Body of pancreas (tissue), 4 donors: Measurements from ENCODE around the gene TMBIM1. TPM values are rescaled to one million over a fixed set of nuclear protein-coding genes. Genes with fewer than 3 reads are reported as not detected.

Experiments
- ATAC-seq: fragments of 150-250 bp; one replicate; pipeline ENCODE4 v1.9.1; 2016
- DNase-seq, 4 donors: peaks; one replicate each; pipeline ENCODE4 v3.0.0-alpha.2; 2019
- H3K27ac ChIP-seq, 4 donors: fragments of 200-600 bp; sonication (generic); 1 replicate in 3 of 4; 2 replicates in 1 of 4; pipeline versions ENCODE4 v1.5.1 to v1.6.1; 2016 to 2019; ENCODE audit warnings: mild to moderate bottlenecking in 1 of 4, mixed read lengths in 1 of 4, moderate library complexity in 1 of 4
- H3K27me3 ChIP-seq, 2 donors: fragments of 200-600 bp; sonication (generic); one replicate each; pipeline ENCODE4 v1.6.0; 2016; ENCODE audit warnings: mild to moderate bottlenecking in 1 of 2
- H3K36me3 ChIP-seq, 2 donors: fragments of 200-600 bp; sonication (generic); replicated peaks in 1 of 2; 2 replicates each; pipeline ENCODE4 v1.5.1; 2016; ENCODE audit warnings: low read depth in 2 of 2; ENCODE audit not compliant: insufficient read depth in 1 of 2
- H3K4me1 ChIP-seq: fragments of 200-600 bp; sonication (generic); one replicate; pipeline ENCODE4 v1.6.0; 2016
- H3K4me3 ChIP-seq, 2 donors: fragments of 200-600 bp; sonication (generic); 1 replicate in 1 of 2; 2 replicates in 1 of 2; pipeline ENCODE4 v1.5.1; 2016 to 2019
- H3K9me3 ChIP-seq, 3 donors: fragments of 200-600 bp; sonication (generic); 1 replicate in 2 of 3; 2 replicates in 1 of 3; pipeline ENCODE4 v1.5.1; 2016
- POLR2A ChIP-seq, 3 donors: fragments of 450-650 bp; IDR thresholded peaks; one replicate each; pipeline ENCODE4 v1.6.1; 2016; ENCODE audit warnings: antibody characterized with exemption in 3 of 3, mild to moderate bottlenecking in 2 of 3
- WGBS, 2 donors: methylation state at CpG; one replicate each; pipeline ENCODE4 v1.1.5; 2017; 5-methylcytosine and 5-hydroxymethylcytosine counted together
- intact Hi-C: fragments of 100-400 bp; cut with DNase I; formaldehyde crosslinking; loops from one replicate; pipeline ENCODE4 v1.15.1; 2023
- total RNA-seq, 2 donors: library from RNA; depleted of rRNA; stranded (reverse); fragments of >200 nt; gene quantifications; one replicate each; pipeline ENCODE4 v1.1.0, GENCODE V29; 2016
- TF ChIP-seq, protein P1 (sequence below), 7 experiments: fragments of 450-650 bp in 4 of 7; fragments of 200-600 bp in 3 of 7; sonication (generic) in 3 of 7; IDR thresholded peaks; one replicate each; pipeline ENCODE4 v1.5.1; 2016 to 2019; ENCODE audit warnings: antibody characterized with exemption in 7 of 7

TMBIM1 gene
- total RNA-seq, 2 donors from 2014 or later, result 125 to 148 TPM

DNA sequence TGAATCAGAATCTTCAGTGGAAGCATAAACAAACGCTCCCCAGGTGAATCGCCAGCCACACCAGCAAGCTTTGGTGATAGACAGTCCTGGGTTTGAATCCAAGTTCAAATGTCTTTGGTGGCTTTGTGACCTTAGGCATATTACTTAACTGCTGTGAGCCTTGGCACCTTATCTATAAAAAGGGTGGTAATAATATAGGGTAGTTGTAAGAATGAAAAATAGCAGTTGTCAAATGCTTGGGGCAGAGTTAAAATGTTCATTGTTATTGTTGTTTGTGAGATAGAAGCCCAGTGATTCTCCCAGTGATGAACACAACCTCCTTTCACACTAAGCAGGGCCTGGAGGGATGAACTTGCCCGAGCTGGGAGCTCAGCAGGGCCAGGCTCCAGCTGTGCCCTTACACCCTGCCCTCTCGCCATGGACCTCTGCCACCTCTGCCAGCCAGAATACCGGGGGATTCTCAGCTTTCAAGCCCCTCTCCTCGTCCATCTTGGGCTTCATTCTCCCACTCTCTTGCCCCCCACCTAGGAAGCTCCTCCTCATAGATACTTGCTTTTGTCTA is 6.1 kb upstream of the TMBIM1 start:
- Histone ChIP-seq H3K4me3 (no peak overlapping the region), H3K4me1 (peaks cover 61% of the 10 kb centered on the region), H3K9me3 (no peaks in the 10 kb centered on the region), H3K36me3 (no peaks in the 10 kb centered on the region), H3K27ac (peak overlapping the region; percentile 40 to 98 (median 56)), H3K27me3 (no peaks in the 10 kb centered on the region)
- 49 to 63% methylated on average over 6 of the region's 6 CpGs for WGBS, 2 donors
- intact Hi-C loops, result no loop called here
- no peak for DNase-seq
- no peak for ATAC-seq
- TF ChIP-seq, protein P1, sequence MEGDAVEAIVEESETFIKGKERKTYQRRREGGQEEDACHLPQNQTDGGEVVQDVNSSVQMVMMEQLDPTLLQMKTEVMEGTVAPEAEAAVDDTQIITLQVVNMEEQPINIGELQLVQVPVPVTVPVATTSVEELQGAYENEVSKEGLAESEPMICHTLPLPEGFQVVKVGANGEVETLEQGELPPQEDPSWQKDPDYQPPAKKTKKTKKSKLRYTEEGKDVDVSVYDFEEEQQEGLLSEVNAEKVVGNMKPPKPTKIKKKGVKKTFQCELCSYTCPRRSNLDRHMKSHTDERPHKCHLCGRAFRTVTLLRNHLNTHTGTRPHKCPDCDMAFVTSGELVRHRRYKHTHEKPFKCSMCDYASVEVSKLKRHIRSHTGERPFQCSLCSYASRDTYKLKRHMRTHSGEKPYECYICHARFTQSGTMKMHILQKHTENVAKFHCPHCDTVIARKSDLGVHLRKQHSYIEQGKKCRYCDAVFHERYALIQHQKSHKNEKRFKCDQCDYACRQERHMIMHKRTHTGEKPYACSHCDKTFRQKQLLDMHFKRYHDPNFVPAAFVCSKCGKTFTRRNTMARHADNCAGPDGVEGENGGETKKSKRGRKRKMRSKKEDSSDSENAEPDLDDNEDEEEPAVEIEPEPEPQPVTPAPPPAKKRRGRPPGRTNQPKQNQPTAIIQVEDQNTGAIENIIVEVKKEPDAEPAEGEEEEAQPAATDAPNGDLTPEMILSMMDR (IDR thresholded peaks at IDR 0.05), result no peak
- no peak for TF ChIP-seq POLR2A (IDR thresholded peaks at IDR 0.05)

DNA sequence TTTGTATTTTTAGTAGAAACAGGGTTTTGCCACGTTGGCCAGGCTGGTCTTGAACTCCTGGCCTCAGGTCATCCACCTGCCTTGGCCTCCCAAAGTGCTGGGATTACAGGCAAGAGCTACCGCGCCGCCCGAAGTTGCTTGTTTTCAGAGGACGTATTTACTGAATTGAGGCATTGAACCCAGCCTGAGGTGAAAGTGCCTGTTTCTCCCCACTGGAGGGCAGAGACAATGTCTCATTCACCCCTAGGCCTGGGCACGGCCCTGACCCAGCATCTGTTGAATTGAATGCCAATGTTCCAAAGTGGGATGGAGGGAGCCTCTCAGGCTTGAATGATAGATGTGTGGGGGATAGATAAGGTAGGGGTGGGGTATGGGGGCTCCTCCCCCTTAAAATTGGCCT is 4.5 kb upstream of the TMBIM1 start:
- H3K4me1 ChIP-seq, result peaks cover 72% of the 10 kb centered on the region
- H3K4me3 ChIP-seq, result no peak overlapping the region
- DNase-seq, result no peak
- TF ChIP-seq, protein P1 (IDR thresholded peaks at IDR 0.05), result no peak
- no peak for TF ChIP-seq POLR2A (IDR thresholded peaks at IDR 0.05)
- ATAC-seq, result no peak
- H3K27me3 ChIP-seq, result no peaks in the 10 kb centered on the region
- no peaks in the 10 kb centered on the region for H3K9me3 ChIP-seq
- intact Hi-C loops, result no loop called here
- H3K36me3 ChIP-seq, result no peaks in the 10 kb centered on the region
- peak overlapping the region in 3 of 4 donors; percentile 98 to 99 (median 98) for H3K27ac ChIP-seq
- 77% methylated on average over 7 of the region's 7 CpGs for WGBS, 2 donors

DNA sequence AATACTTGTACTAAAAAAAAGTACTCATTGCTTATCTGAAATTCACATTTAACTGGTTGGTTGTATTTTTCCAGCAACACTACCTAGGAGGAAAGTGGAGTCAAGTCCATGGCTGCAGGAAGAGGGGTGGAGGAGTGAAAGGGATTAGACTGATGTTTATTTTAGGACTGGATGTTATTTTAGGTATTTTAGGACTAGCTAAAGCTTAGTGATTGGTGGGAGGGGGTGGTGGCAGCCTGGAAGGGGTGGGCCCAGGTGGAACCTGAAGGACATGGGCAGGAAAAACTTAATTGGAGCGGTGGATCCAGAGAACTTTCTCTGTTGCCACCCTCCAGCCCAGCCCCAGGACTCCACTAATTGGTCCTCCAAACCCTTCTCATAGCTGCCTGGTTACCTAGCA is 3.9 kb upstream of the TMBIM1 start:
- H3K36me3 ChIP-seq, result no peaks in the 10 kb centered on the region
- no peaks in the 10 kb centered on the region for H3K9me3 ChIP-seq
- WGBS, 2 donors, result 73 to 88% methylated on average over 1 of the region's 1 CpG
- H3K4me3 ChIP-seq, result no peak overlapping the region
- ATAC-seq, result no peak
- no peaks in the 10 kb centered on the region for H3K27me3 ChIP-seq
- no peak for DNase-seq
- peak overlapping the region; percentile 32 to 99 (median 98) for H3K27ac ChIP-seq
- intact Hi-C loops, result no loop called here
- TF ChIP-seq, protein P1 (IDR thresholded peaks at IDR 0.05), result no peak
- no peak for TF ChIP-seq POLR2A (IDR thresholded peaks at IDR 0.05)
- H3K4me1 ChIP-seq, result peaks cover 68% of the 10 kb centered on the region

DNA sequence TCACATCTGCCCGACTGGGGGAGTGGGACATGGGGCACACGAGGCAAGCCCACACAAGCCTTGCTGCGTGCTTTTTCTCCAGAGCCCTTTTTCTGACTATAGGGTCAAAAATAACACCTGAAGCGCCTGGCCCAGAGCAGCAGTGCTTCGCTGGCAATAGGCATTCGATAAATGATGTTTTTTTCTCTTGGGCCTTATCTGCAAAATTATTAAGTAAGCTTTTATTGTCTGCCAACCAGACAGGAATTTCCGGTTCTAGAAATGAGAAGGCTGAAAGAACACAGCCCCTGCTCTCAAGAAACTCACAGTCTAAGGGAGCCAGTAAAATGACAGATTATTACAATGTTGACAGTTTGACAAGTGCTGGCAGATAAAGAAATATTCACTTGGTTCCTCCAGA is 2.7 kb upstream of the TMBIM1 start:
- H3K4me3 ChIP-seq, result no peak overlapping the region
- peak; percentile 51 for ATAC-seq
- H3K4me1 ChIP-seq, result peaks cover 77% of the 10 kb centered on the region
- no peaks in the 10 kb centered on the region for H3K36me3 ChIP-seq
- H3K27me3 ChIP-seq, result no peaks in the 10 kb centered on the region
- intact Hi-C loops, result no loop called here
- DNase-seq, result peak; percentile 58 to 84 (median 66)
- no peaks in the 10 kb centered on the region for H3K9me3 ChIP-seq
- peak overlapping the region; percentile 97 to 99 (median 98) for H3K27ac ChIP-seq
- WGBS, 2 donors, result 8 to 28% methylated on average over 7 of the region's 7 CpGs
- TF ChIP-seq, protein P1 (IDR thresholded peaks at IDR 0.05), result peak in 1 of 7 experiments; percentile 2
- TF ChIP-seq POLR2A (IDR thresholded peaks at IDR 0.05), result peak in 2 of 3 donors; percentile 81 to 86

DNA sequence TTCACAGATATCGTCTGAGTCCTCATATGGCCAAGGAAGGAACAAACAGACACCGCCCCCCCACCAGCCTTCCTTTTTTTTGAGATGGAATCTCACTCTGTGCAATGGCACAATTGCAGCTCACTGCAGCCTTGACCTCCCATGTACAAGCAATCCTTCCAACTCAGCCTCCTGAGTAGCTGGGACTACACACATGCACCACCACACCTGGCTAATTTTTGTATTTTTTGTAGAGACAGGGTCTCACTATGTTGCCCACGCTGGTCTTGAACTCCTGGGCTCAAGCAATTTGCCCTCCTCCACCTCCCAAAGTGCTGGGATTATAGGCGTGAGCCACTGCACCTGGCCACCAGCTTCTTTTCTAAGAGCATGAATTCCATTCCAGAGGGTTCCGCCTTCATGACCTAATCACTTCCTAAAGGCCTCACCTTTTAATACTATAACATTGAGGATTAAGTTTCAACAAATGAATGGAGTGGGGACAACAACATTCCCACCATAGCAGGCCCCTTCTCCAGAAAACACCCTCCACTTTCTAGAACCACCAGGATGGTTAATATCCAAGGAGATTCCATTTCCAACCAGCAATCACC is 2.2 kb upstream of the TMBIM1 start:
- no peak overlapping the region for H3K4me3 ChIP-seq
- intact Hi-C loops, result no loop called here
- H3K27me3 ChIP-seq, result no peaks in the 10 kb centered on the region
- no peaks in the 10 kb centered on the region for H3K9me3 ChIP-seq
- TF ChIP-seq, protein P1 (IDR thresholded peaks at IDR 0.05), result no peak
- TF ChIP-seq POLR2A (IDR thresholded peaks at IDR 0.05), result no peak
- peaks cover 82% of the 10 kb centered on the region for H3K4me1 ChIP-seq
- peak; percentile 53 to 69 (median 62) for DNase-seq
- peak; percentile 10 for ATAC-seq
- WGBS, 2 donors, result 22 to 27% methylated on average over 5 of the region's 5 CpGs
- H3K36me3 ChIP-seq, result no peaks in the 10 kb centered on the region
- H3K27ac ChIP-seq, result peak overlapping the region; percentile 97 to 99 (median 98)
